Liver (tissue), 10 donors: ENCODE measurements around the gene RPP25L. TPM values are rescaled to one million over a fixed set of nuclear protein-coding genes. Genes with fewer than 3 reads are reported as not detected.

Experiments
- DNase-seq: peaks from one replicate; pipeline ENCODE4 v3.0.0-alpha.2; 2017; ENCODE audit warnings: low spot score
- H3K27ac ChIP-seq, 2 donors: one replicate each; pipeline ENCODE4 v1.7.0; 2013; ENCODE audit warnings: inconsistent platforms in 2 of 2, low read length in 2 of 2, control low read depth in 1 of 2, low read depth in 1 of 2, mild to moderate bottlenecking in 1 of 2
- H3K27me3 ChIP-seq, 4 donors: one replicate each; pipeline versions ENCODE4 v1.6.1 to v1.7.0; 2013; ENCODE audit warnings: low read length in 3 of 4, inconsistent platforms in 1 of 4, mild to moderate bottlenecking in 1 of 4, moderate library complexity in 1 of 4; ENCODE audit not compliant: control insufficient read depth in 4 of 4, insufficient read depth in 4 of 4
- H3K36me3 ChIP-seq, 4 donors: one replicate each; pipeline versions ENCODE4 v1.6.1 to v1.7.0; 2013; ENCODE audit warnings: low read length in 3 of 4, mild to moderate bottlenecking in 3 of 4, low read depth in 1 of 4, moderate library complexity in 1 of 4; ENCODE audit not compliant: control insufficient read depth in 4 of 4, insufficient read depth in 3 of 4
- H3K4me1 ChIP-seq, 4 donors: one replicate each; pipeline versions ENCODE4 v1.6.1 to v1.7.0; 2013; ENCODE audit warnings: low read length in 3 of 4, mild to moderate bottlenecking in 3 of 4, moderate library complexity in 1 of 4; ENCODE audit not compliant: control insufficient read depth in 4 of 4, insufficient read depth in 4 of 4
- H3K4me3 ChIP-seq, 3 donors: one replicate each; pipeline versions ENCODE4 v1.6.1 to v1.7.0; 2013; ENCODE audit warnings: low read length in 3 of 3, control low read depth in 1 of 3, low read depth in 1 of 3, mild to moderate bottlenecking in 1 of 3
- H3K9ac ChIP-seq, 2 donors: one replicate each; pipeline ENCODE4 v1.7.0; 2013; ENCODE audit warnings: low read length in 2 of 2, mild to moderate bottlenecking in 2 of 2, moderate library complexity in 2 of 2, control low read depth in 1 of 2, low read depth in 1 of 2
- H3K9me3 ChIP-seq, 4 donors: one replicate each; pipeline versions ENCODE4 v1.6.1 to v1.7.0; 2013; ENCODE audit warnings: low read length in 3 of 4; ENCODE audit not compliant: control insufficient read depth in 4 of 4
- EGR1 ChIP-seq, 2 donors: IDR thresholded peaks; 2 replicates each; pipeline ENCODE4 v1.6.1; 2016 to 2018; ENCODE audit warnings: antibody characterized with exemption in 2 of 2, low read depth in 2 of 2
- FOXA1 ChIP-seq: IDR thresholded peaks from 2 replicates; pipeline ENCODE4 v1.6.1; 2016; ENCODE audit warnings: antibody characterized with exemption
- FOXA2 ChIP-seq: IDR thresholded peaks from 2 replicates; pipeline ENCODE4 v1.6.1; 2016; ENCODE audit warnings: antibody characterized with exemption
- GABPA ChIP-seq, 2 donors: IDR thresholded peaks in 1 of 2; conservative IDR thresholded peaks in 1 of 2; 2 replicates each; pipeline ENCODE4 v1.6.1; 2016; ENCODE audit warnings: antibody characterized with exemption in 2 of 2, mild to moderate bottlenecking in 1 of 2, moderate library complexity in 1 of 2
- HNF4A ChIP-seq, 2 donors: conservative IDR thresholded peaks; 2 replicates each; pipeline ENCODE4 v1.6.1; 2016; ENCODE audit warnings: antibody characterized with exemption in 2 of 2, mild to moderate bottlenecking in 2 of 2
- HNF4G ChIP-seq: IDR thresholded peaks from 2 replicates; pipeline ENCODE4 v1.6.1; 2016; ENCODE audit warnings: antibody characterized with exemption
- JUND ChIP-seq, 2 donors: IDR thresholded peaks; 2 replicates each; pipeline ENCODE4 v1.6.1; 2016; ENCODE audit warnings: antibody characterized with exemption in 2 of 2
- NR2F2 ChIP-seq: IDR thresholded peaks from 2 replicates; pipeline ENCODE4 v1.6.1; 2016; ENCODE audit warnings: antibody characterized with exemption
- RAD21 ChIP-seq, 2 donors: IDR thresholded peaks; 2 replicates each; pipeline ENCODE4 v1.6.1; 2016; ENCODE audit warnings: antibody characterized with exemption in 2 of 2, mild to moderate bottlenecking in 2 of 2
- RXRA ChIP-seq, 2 donors: IDR thresholded peaks; 2 replicates each; pipeline ENCODE4 v1.6.1; 2017 to 2018; ENCODE audit warnings: antibody characterized with exemption in 2 of 2, mild to moderate bottlenecking in 1 of 2
- SP1 ChIP-seq: IDR thresholded peaks from 2 replicates; pipeline ENCODE4 v1.6.1; 2018; ENCODE audit warnings: antibody characterized with exemption, mild to moderate bottlenecking
- TAF1 ChIP-seq: conservative IDR thresholded peaks from 2 replicates; pipeline ENCODE4 v1.6.1; 2016; ENCODE audit warnings: antibody characterized with exemption, mild to moderate bottlenecking
- YY1 ChIP-seq: IDR thresholded peaks from 2 replicates; pipeline ENCODE4 v1.6.1; 2016; ENCODE audit warnings: antibody characterized with exemption, mild to moderate bottlenecking
- WGBS: extraction: QIAGEN DNeasy Blood & Tissue Kit; methylation state at CpG from one replicate; pipeline ENCODE4 v1.1.7; 2013; 5-methylcytosine and 5-hydroxymethylcytosine counted together
- polyA plus RNA-seq, 2 donors: library from polyadenylated mRNA; stranded (reverse) in 1 of 2; unstranded in 1 of 2; fragments of 200-250 nt in 1 of 2; fragments of >200 nt in 1 of 2; fragmentation: Nextera tagmentation in 1 of 2; extraction: Ambion mirVana in 1 of 2; gene quantifications; one replicate each; pipeline versions ENCODE4 v1.2.1 to v1.2.3, GENCODE V29; 2013 to 2015
- small RNA-seq: library from RNA; depleted of rRNA; stranded (forward); fragments of <200 nt; gene quantifications from one replicate; pipeline ENCODE3, GENCODE V24; 2014
- total RNA-seq, 2 donors: library from RNA; depleted of rRNA; stranded (reverse); fragments of >200 nt; gene quantifications; one replicate each; pipeline ENCODE4 v1.2.3, GENCODE V29; 2014
- TF ChIP-seq, protein P1 (sequence below): IDR thresholded peaks from 2 replicates; pipeline ENCODE4 v1.6.1; 2016; ENCODE audit warnings: antibody characterized with exemption
- TF ChIP-seq, protein P2 (sequence below): IDR thresholded peaks from 2 replicates; pipeline ENCODE4 v1.6.1; 2016; ENCODE audit warnings: antibody characterized with exemption
- TF ChIP-seq, protein P3 (sequence below): fragments of 150-350 bp; IDR thresholded peaks from 2 replicates; pipeline ENCODE4 v1.5.1; 2017; ENCODE audit warnings: improper control_type of control experiment, low read depth, low read length; ENCODE audit not compliant: missing input control
- TF ChIP-seq, protein P4 (sequence below): IDR thresholded peaks from 2 replicates; pipeline ENCODE4 v1.6.1; 2016; ENCODE audit warnings: antibody characterized with exemption, mild to moderate bottlenecking
- TF ChIP-seq, protein P5 (sequence below): IDR thresholded peaks from 2 replicates; pipeline ENCODE4 v1.6.1; 2016; ENCODE audit warnings: antibody characterized with exemption
- donor health status: healthy.
- donor health status: healthy.
- donor health status: healthy.
- donor health status: healthy.
- donor health status: healthy.

The RPP25L gene
- total and polyA plus RNA-seq, 4 donors: 18.6 to 33.4 (median 24.2) TPM

DNA sequence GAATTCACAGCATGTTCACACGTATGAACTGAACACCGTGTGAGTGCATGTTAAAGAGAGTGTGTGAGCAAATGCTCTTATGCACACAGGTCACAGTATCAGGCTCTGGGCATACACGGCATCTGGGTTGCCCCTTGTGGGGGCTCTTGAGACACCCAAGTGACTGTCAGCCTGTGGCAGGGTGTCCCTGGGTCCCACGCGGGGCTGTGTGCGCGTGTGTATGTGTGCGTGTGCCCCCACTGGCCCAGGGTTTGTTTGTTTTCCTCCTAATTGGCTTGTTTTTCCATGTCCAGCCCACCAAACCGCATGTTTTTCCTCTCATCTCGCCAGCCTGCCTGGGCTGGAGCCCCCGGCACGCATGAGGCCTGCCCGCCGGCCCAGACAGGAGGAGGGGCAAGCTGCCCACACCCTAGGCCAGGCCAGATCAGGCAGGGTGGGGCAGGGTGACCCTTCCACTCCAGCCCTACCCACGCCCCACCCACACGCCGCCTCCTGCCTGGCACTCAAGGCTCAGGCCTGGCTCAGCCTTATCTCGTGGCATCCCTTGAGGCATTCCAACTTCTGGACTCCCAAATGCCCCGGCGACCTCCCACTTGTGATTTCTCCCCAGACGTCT lies 51.2 kb downstream of the RPP25L start:
- Histone ChIP-seq H3K27ac (no peak overlapping the region), H3K4me1 (peaks cover 0 to 16% (median 5%) of the 10 kb centered on the region in 4 donors), H3K4me3 (no peak overlapping the region), H3K9ac (no peak overlapping the region), H3K9me3 (no peaks in the 10 kb centered on the region), H3K27me3 (no peaks in the 10 kb centered on the region), H3K36me3 (peaks cover 0 to 4% (median 0%) of the 10 kb centered on the region in 4 donors)
- WGBS: 80% methylated on average over 21 of the region's 21 CpGs
- DNase-seq: no peak
- TF ChIP-seq EGR1 (IDR thresholded peaks at IDR 0.05; ENCODE audit: low read depth in 2 of 2): no peak
- TF ChIP-seq JUND (IDR thresholded peaks at IDR 0.05): no peak
- TF ChIP-seq YY1: no peak
- no peak for TF ChIP-seq FOXA1
- TF ChIP-seq, protein P1, sequence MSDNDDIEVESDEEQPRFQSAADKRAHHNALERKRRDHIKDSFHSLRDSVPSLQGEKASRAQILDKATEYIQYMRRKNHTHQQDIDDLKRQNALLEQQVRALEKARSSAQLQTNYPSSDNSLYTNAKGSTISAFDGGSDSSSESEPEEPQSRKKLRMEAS: no peak
- TF ChIP-seq SP1: no peak
- no peak for TF ChIP-seq GABPA (IDR thresholded peaks at IDR 0.05 in 1 of 2, conservative IDR thresholded peaks at IDR 0.05 in 1 of 2)
- TF ChIP-seq, protein P2, sequence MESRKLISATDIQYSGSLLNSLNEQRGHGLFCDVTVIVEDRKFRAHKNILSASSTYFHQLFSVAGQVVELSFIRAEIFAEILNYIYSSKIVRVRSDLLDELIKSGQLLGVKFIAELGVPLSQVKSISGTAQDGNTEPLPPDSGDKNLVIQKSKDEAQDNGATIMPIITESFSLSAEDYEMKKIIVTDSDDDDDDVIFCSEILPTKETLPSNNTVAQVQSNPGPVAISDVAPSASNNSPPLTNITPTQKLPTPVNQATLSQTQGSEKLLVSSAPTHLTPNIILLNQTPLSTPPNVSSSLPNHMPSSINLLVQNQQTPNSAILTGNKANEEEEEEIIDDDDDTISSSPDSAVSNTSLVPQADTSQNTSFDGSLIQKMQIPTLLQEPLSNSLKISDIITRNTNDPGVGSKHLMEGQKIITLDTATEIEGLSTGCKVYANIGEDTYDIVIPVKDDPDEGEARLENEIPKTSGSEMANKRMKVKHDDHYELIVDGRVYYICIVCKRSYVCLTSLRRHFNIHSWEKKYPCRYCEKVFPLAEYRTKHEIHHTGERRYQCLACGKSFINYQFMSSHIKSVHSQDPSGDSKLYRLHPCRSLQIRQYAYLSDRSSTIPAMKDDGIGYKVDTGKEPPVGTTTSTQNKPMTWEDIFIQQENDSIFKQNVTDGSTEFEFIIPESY: no peak
- no peak for TF ChIP-seq TAF1
- no peak for TF ChIP-seq RAD21 (IDR thresholded peaks at IDR 0.05)
- TF ChIP-seq HNF4A (conservative IDR thresholded peaks at IDR 0.05): no peak
- no peak for TF ChIP-seq RXRA (IDR thresholded peaks at IDR 0.05)
- TF ChIP-seq, protein P3, sequence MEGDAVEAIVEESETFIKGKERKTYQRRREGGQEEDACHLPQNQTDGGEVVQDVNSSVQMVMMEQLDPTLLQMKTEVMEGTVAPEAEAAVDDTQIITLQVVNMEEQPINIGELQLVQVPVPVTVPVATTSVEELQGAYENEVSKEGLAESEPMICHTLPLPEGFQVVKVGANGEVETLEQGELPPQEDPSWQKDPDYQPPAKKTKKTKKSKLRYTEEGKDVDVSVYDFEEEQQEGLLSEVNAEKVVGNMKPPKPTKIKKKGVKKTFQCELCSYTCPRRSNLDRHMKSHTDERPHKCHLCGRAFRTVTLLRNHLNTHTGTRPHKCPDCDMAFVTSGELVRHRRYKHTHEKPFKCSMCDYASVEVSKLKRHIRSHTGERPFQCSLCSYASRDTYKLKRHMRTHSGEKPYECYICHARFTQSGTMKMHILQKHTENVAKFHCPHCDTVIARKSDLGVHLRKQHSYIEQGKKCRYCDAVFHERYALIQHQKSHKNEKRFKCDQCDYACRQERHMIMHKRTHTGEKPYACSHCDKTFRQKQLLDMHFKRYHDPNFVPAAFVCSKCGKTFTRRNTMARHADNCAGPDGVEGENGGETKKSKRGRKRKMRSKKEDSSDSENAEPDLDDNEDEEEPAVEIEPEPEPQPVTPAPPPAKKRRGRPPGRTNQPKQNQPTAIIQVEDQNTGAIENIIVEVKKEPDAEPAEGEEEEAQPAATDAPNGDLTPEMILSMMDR: no peak
- TF ChIP-seq, protein P4, sequence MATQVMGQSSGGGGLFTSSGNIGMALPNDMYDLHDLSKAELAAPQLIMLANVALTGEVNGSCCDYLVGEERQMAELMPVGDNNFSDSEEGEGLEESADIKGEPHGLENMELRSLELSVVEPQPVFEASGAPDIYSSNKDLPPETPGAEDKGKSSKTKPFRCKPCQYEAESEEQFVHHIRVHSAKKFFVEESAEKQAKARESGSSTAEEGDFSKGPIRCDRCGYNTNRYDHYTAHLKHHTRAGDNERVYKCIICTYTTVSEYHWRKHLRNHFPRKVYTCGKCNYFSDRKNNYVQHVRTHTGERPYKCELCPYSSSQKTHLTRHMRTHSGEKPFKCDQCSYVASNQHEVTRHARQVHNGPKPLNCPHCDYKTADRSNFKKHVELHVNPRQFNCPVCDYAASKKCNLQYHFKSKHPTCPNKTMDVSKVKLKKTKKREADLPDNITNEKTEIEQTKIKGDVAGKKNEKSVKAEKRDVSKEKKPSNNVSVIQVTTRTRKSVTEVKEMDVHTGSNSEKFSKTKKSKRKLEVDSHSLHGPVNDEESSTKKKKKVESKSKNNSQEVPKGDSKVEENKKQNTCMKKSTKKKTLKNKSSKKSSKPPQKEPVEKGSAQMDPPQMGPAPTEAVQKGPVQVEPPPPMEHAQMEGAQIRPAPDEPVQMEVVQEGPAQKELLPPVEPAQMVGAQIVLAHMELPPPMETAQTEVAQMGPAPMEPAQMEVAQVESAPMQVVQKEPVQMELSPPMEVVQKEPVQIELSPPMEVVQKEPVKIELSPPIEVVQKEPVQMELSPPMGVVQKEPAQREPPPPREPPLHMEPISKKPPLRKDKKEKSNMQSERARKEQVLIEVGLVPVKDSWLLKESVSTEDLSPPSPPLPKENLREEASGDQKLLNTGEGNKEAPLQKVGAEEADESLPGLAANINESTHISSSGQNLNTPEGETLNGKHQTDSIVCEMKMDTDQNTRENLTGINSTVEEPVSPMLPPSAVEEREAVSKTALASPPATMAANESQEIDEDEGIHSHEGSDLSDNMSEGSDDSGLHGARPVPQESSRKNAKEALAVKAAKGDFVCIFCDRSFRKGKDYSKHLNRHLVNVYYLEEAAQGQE: no peak
- TF ChIP-seq, protein P5, sequence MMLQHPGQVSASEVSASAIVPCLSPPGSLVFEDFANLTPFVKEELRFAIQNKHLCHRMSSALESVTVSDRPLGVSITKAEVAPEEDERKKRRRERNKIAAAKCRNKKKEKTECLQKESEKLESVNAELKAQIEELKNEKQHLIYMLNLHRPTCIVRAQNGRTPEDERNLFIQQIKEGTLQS: no peak
- TF ChIP-seq FOXA2: no peak
- TF ChIP-seq NR2F2: no peak
- no peak for TF ChIP-seq HNF4G

Small RNA genes lying within 50 kb of the gene (small RNA-seq; reads per million reads assigned to genes)
- gene CCL27: not detected

Other genes with a start within 250 kb of the RPP25L start
- gene MYORG, start 235.2 kb downstream of the RPP25L start, total RNA-seq: 10 to 100 TPM; 19.0 to 26.6 TPM
- 10 to 100 TPM; 11.4 to 19.5 TPM for gene MYORG, start 235.2 kb downstream of the RPP25L start, polyA plus RNA-seq
- 1 to 10 TPM; 1.6 to 3.6 TPM for gene FAM219A, start 153.5 kb downstream of the RPP25L start, total RNA-seq
- 1 to 10 TPM; 1.7 to 3.0 TPM for gene FAM219A, start 153.5 kb downstream of the RPP25L start, polyA plus RNA-seq
- gene DNAI1, start 153.3 kb downstream of the RPP25L start, total RNA-seq: not detected
- gene DNAI1, start 153.3 kb downstream of the RPP25L start, polyA plus RNA-seq: not detected
- gene ENHO, start 89.1 kb downstream of the RPP25L start, total RNA-seq: 1 to 10 TPM in 1 of 2 donors, under 1 TPM in 1; 0.67 to 9.6 TPM
- gene ENHO, start 89.1 kb downstream of the RPP25L start, polyA plus RNA-seq: 1 to 10 TPM; 1.6 to 2.2 TPM
- 1 to 10 TPM in 1 of 2 donors, under 1 TPM in 1; 0.75 to 3.3 TPM for gene CNTFR, start 22.4 kb downstream of the RPP25L start, total RNA-seq
- gene CNTFR, start 22.4 kb downstream of the RPP25L start, polyA plus RNA-seq: 1 to 10 TPM; 1.9 to 2.1 TPM
- 10 to 100 TPM; 24.9 to 51.9 TPM for gene DCTN3, start 8.4 kb upstream of the RPP25L start, total RNA-seq
- 10 to 100 TPM; 44.6 to 48.7 TPM for gene DCTN3, start 8.4 kb upstream of the RPP25L start, polyA plus RNA-seq
- 1 to 10 TPM; 2.2 to 2.6 TPM for gene ARID3C, start 17.0 kb upstream of the RPP25L start, total RNA-seq
- 1 to 10 TPM in 1 of 2 donors, under 1 TPM in 1; 0.58 to 1.1 TPM for gene ARID3C, start 17.0 kb upstream of the RPP25L start, polyA plus RNA-seq
- gene SIGMAR1, start 25.7 kb upstream of the RPP25L start, total RNA-seq: 100 to 1,000 TPM; 116 to 161 TPM
- gene SIGMAR1, start 25.7 kb upstream of the RPP25L start, polyA plus RNA-seq: 100 to 1,000 TPM; 196 to 210 TPM
- gene GALT, start 34.6 kb upstream of the RPP25L start, total RNA-seq: 100 to 1,000 TPM in 1 of 2 donors, 10 to 100 TPM in 1; 58.6 to 161 TPM
- 100 to 1,000 TPM in 1 of 2 donors, 10 to 100 TPM in 1; 69.3 to 196 TPM for gene GALT, start 34.6 kb upstream of the RPP25L start, polyA plus RNA-seq
- gene IL11RA, start 40.1 kb upstream of the RPP25L start, total RNA-seq: 10 to 100 TPM; 14.8 to 35.3 TPM
- 10 to 100 TPM in 1 of 2 donors, 1 to 10 TPM in 1; 10.0 to 14.7 TPM for gene IL11RA, start 40.1 kb upstream of the RPP25L start, polyA plus RNA-seq
- gene CCL27, start 50.6 kb upstream of the RPP25L start, total RNA-seq: not detected
- not detected for gene CCL27, start 50.6 kb upstream of the RPP25L start, polyA plus RNA-seq
- gene CCL19, start 79.2 kb upstream of the RPP25L start, total RNA-seq: under 1 TPM in 1 of 2 donors, not detected in 1; 0.33 TPM
- gene CCL19, start 79.2 kb upstream of the RPP25L start, polyA plus RNA-seq: 1 to 10 TPM in 1 of 2 donors, under 1 TPM in 1; 0.65 to 2.9 TPM
- gene CCL21, start 98.0 kb upstream of the RPP25L start, total RNA-seq: 1 to 10 TPM; 2.2 to 4.5 TPM
- 10 to 100 TPM; 16.7 to 31.0 TPM for gene CCL21, start 98.0 kb upstream of the RPP25L start, polyA plus RNA-seq